ENCODE results near the gene PRDX3.
A peak's percentile ranks its signal among the peaks of the same experiment; 100 is the strongest.

The PRDX3 gene

DNA sequence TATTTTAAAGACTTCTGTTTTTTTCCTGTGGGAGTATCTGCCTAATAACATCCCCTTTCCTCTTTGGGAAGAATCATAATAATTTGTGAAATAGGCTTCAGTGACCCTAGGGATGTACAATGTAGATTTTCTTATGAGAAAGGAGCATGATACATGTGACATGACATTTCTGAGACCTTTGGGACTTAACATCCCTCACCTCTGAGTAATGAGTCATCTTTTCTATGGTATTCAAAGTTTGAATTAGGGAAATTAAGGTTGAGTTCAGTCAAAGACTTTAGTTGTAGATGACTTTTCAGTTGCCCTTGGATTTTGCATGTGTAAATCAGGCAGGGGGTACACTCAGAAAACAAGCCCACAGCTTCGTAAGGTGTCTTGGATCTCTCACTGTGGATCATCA, 43.1 kb upstream of the PRDX3 start:
- intact Hi-C loops (cut with DNase I; ENCODE audit: low total_unique reads), result no loop called here
- Histone ChIP-seq H3K27ac (peak overlapping the region; percentile 80 to 85), H3K4me3 (no peak overlapping the region), H3K9me3 (no peaks in the 10 kb centered on the region), H3K4me1 (peaks cover 0 to 99% (median 84%) of the 10 kb centered on the region in 4 donors), H3K27me3 (no peaks in the 10 kb centered on the region), H3K36me3 (no peaks in the 10 kb centered on the region)
- TF ChIP-seq, protein P1, sequence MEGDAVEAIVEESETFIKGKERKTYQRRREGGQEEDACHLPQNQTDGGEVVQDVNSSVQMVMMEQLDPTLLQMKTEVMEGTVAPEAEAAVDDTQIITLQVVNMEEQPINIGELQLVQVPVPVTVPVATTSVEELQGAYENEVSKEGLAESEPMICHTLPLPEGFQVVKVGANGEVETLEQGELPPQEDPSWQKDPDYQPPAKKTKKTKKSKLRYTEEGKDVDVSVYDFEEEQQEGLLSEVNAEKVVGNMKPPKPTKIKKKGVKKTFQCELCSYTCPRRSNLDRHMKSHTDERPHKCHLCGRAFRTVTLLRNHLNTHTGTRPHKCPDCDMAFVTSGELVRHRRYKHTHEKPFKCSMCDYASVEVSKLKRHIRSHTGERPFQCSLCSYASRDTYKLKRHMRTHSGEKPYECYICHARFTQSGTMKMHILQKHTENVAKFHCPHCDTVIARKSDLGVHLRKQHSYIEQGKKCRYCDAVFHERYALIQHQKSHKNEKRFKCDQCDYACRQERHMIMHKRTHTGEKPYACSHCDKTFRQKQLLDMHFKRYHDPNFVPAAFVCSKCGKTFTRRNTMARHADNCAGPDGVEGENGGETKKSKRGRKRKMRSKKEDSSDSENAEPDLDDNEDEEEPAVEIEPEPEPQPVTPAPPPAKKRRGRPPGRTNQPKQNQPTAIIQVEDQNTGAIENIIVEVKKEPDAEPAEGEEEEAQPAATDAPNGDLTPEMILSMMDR (IDR thresholded peaks at IDR 0.05), result no peak
- no peak for DNase-seq

DNA sequence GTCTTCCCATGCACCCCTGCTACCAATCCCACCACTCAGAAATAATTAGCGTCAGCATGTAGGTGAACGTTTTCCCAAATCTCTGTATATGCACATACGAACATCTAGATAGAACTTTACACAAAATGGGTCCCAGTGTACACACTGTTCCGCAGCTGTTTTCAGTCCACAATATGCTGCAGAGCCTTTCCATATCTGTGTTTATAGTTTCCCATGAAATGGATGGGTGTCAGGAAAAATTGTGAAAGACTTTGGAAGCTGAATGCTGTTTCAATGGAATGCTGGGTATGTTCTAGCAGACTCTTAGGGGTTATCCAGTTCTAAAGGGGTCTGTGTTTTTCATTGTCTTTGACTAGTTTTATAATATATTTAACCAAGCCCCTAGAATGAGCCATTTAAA, 42.6 kb upstream of the PRDX3 start:
- Histone ChIP-seq H3K27ac (peak overlapping the region; percentile 80 to 85), H3K36me3 (no peaks in the 10 kb centered on the region), H3K4me3 (peak overlapping the region; percentile 27 to 32), H3K27me3 (no peaks in the 10 kb centered on the region), H3K9me3 (no peaks in the 10 kb centered on the region), H3K4me1 (peaks cover 0 to 99% (median 82%) of the 10 kb centered on the region in 4 donors)
- TF ChIP-seq, protein P1 (IDR thresholded peaks at IDR 0.05), result no peak
- no peak for DNase-seq
- intact Hi-C loops (cut with DNase I; ENCODE audit: low total_unique reads), result no loop called here

DNA sequence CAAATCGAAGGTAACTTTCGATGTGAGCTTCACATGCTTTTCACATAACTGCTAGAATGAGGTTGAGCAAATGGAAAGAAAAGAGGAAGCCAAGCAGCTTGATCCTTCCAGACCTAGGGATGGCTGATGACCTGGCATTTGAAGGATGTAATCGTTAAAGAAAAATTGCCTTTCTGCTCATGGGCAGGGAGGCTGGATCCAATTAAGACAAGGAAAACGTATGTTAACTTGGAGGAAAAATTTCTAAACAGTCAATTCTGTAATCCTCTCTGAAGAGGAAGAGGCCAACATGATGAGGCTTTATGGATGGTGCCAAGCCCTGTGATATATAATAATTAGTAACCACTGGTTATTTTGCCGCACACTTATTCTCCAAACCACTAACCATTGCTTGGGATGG, 41.3 kb upstream of the PRDX3 start:
- Histone ChIP-seq H3K4me3 (no peak overlapping the region), H3K4me1 (peaks cover 0 to 98% (median 75%) of the 10 kb centered on the region in 4 donors), H3K27ac (peak overlapping the region; percentile 80 to 85), H3K27me3 (no peaks in the 10 kb centered on the region), H3K36me3 (no peaks in the 10 kb centered on the region), H3K9me3 (no peaks in the 10 kb centered on the region)
- intact Hi-C loops (cut with DNase I; ENCODE audit: low total_unique reads), result no loop called here
- no peak for DNase-seq
- TF ChIP-seq, protein P1 (IDR thresholded peaks at IDR 0.05), result no peak

DNA sequence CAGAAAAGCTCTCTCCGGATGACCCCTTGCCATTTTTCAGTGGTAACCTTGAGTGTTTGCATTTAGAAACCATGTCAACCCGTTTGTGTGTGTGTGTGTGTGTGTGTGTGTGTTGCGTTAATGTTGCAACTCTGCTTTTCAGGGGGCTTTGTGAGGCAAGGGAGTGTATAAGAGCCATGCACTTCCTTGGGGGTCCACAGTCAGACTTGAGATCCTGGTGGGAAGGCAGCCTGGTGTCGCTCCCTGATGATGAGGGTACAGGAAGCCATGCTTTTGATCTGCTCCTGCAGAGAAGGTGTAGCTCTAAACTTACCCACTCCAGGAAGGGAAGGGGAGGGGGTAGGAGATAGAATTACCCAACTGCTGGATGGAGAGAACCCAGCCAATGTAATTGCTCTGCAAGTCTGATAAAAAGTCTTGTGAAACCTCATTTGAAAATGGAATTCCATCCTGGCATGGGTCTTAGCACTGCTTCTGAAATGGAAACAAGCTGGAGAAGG, 39.4 kb upstream of the PRDX3 start:
- Histone ChIP-seq H3K4me1 (peaks cover 0 to 94% (median 70%) of the 10 kb centered on the region in 4 donors), H3K27ac (peak overlapping the region; percentile 80 to 85), H3K9me3 (no peaks in the 10 kb centered on the region), H3K4me3 (no peak overlapping the region), H3K27me3 (no peaks in the 10 kb centered on the region), H3K36me3 (no peaks in the 10 kb centered on the region)
- DNase-seq, result peak in 1 of 2 donors; percentile 49
- TF ChIP-seq, protein P1 (IDR thresholded peaks at IDR 0.05), result no peak
- intact Hi-C loops (cut with DNase I; ENCODE audit: low total_unique reads), result no loop called here

DNA sequence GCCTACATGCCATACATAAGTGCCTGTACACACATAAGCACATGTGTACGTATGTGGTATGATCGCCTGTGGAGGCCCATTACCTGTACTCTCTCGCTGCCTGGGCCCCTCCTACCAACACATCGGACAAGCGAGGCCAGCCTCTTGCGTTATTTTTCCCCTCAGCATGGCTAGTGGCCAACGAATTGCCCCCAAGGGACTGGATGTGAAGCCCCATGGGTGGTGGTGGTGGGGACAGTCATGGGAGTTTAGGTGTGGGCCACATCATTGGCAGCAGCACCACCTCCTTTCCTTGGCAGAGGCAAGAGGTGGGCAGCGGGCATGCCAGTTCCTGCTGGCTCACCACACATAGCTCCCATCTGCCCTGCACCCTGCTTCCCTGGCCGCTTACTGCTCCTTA, 38.8 kb upstream of the PRDX3 start:
- no peak overlapping the region for H3K4me3 ChIP-seq
- peak overlapping the region; percentile 14 to 80 for H3K27ac ChIP-seq
- no peaks in the 10 kb centered on the region for H3K27me3 ChIP-seq
- no peaks in the 10 kb centered on the region for H3K9me3 ChIP-seq
- TF ChIP-seq, protein P1 (IDR thresholded peaks at IDR 0.05), result no peak
- no peak for DNase-seq
- no peaks in the 10 kb centered on the region for H3K36me3 ChIP-seq
- intact Hi-C loops (cut with DNase I; ENCODE audit: low total_unique reads), result no loop called here
- peaks cover 0 to 94% (median 70%) of the 10 kb centered on the region in 4 donors for H3K4me1 ChIP-seq

DNA sequence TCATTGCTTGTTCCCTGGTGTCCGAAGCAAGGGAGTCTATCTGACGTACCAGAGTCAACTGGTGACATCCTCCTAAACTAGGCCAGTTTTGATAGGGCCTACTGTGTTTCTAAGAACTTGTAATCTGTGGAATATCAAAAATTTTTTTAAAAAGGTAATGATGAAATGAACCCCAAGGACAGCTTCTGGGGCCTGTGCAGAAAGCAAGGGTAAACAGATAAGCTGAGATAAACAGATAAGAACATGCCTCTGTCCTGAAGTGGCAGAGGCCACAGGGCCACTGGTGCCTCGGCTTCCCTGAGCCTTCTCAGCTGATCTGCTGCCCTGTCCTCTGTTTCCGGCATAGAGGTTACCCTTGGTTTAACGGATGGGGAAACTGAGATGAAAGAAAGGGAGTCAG, 37.5 kb upstream of the PRDX3 start:
- DNase-seq, result no peak
- no peaks in the 10 kb centered on the region for H3K27me3 ChIP-seq
- H3K4me1 ChIP-seq, result peaks cover 0 to 94% (median 70%) of the 10 kb centered on the region in 4 donors
- no peak overlapping the region for H3K4me3 ChIP-seq
- H3K36me3 ChIP-seq, result no peaks in the 10 kb centered on the region
- TF ChIP-seq, protein P1 (IDR thresholded peaks at IDR 0.05), result no peak
- intact Hi-C loops (cut with DNase I; ENCODE audit: low total_unique reads), result no loop called here
- H3K9me3 ChIP-seq, result no peaks in the 10 kb centered on the region
- H3K27ac ChIP-seq, result peak overlapping the region in 1 of 2 donors; percentile 80

Measured in tibial artery (tissue), 4 donors.